Suprapubic skin (tissue), 4 donors: ENCODE data around the gene DEGS2. TPM values are rescaled to one million over a fixed set of nuclear protein-coding genes. Genes with fewer than 3 reads are reported as not detected.

Source experiments
- DNase-seq, 2 donors: peaks; one replicate each; pipeline ENCODE4 v3.0.0-alpha.2; 2019; ENCODE audit warnings: low spot score in 2 of 2
- H3K27ac ChIP-seq: fragments of 200-600 bp; sonication (generic); one replicate; pipeline ENCODE4 v1.5.1; 2019
- H3K27me3 ChIP-seq: fragments of 200-600 bp; sonication (generic); one replicate; pipeline ENCODE4 v1.5.1; 2019
- H3K36me3 ChIP-seq: fragments of 200-600 bp; sonication (generic); one replicate; pipeline ENCODE4 v1.5.1; 2019
- H3K4me1 ChIP-seq: fragments of 200-600 bp; sonication (generic); one replicate; pipeline ENCODE4 v1.5.1; 2019
- H3K4me3 ChIP-seq: fragments of 200-600 bp; sonication (generic); one replicate; pipeline ENCODE4 v1.5.1; 2019; ENCODE audit warnings: mild to moderate bottlenecking
- H3K9me3 ChIP-seq: fragments of 200-600 bp; sonication (generic); one replicate; pipeline ENCODE4 v1.5.1; 2019
- EP300 ChIP-seq: sonication (generic); formaldehyde crosslinking; IDR thresholded peaks from one replicate; pipeline ENCODE4 v1.6.1; 2017; ENCODE audit warnings: antibody characterized with exemption
- POLR2A ChIP-seq, 2 donors: fragments of 450-650 bp; IDR thresholded peaks; one replicate each; pipeline ENCODE4 v1.6.1; 2017; ENCODE audit warnings: antibody characterized with exemption in 2 of 2, mild to moderate bottlenecking in 2 of 2, moderate library complexity in 2 of 2
- POLR2AphosphoS5 ChIP-seq, 3 donors: sonication (generic); formaldehyde crosslinking; IDR thresholded peaks; one replicate each; pipeline ENCODE4 v1.6.1; 2017; ENCODE audit warnings: antibody characterized with exemption in 3 of 3
- WGBS: methylation state at CpG from one replicate; pipeline ENCODE4 v1.1.5; 2018; 5-methylcytosine and 5-hydroxymethylcytosine counted together
- total RNA-seq, 4 donors: library from RNA; depleted of rRNA; stranded (reverse); fragments of >200 nt; gene quantifications; one replicate each; pipeline ENCODE4 v1.1.0, GENCODE V29; 2016
- TF ChIP-seq, protein P1 (sequence below), 2 donors: fragments of 200-600 bp in 1 of 2; fragments of 450-650 bp in 1 of 2; sonication (generic) in 1 of 2; IDR thresholded peaks; one replicate each; pipeline ENCODE4 v1.5.1; 2016 to 2019; ENCODE audit warnings: antibody characterized with exemption in 2 of 2, mild to moderate bottlenecking in 1 of 2, moderate library complexity in 1 of 2

The DEGS2 gene
- total RNA-seq, 4 donors from 2014 or later: 78.9 to 130 (median 108) TPM

DNA sequence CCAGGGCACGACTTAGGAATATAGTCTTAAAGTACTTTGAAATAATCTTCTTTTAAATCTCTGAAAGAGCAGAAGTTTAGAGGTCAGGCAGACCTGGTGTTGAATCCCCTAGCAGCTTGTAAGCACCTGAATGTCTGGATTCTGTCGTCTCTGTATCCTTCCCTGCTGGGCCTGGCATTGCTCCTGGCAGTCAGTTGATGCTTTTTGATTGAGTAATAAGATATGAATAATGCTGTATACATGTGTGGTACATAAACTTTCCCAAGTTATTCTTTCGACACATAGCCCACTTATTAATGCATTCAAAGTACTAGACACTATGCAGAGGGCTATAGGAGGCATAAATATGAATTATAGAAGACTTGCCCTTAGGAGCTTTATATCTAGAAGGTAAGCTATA, 62.8 kb downstream of the DEGS2 start:
- peaks cover 15% of the 10 kb centered on the region for H3K36me3 ChIP-seq
- H3K27me3 ChIP-seq: no peaks in the 10 kb centered on the region
- no peak overlapping the region for H3K4me3 ChIP-seq
- 65% methylated on average over 3 of the region's 3 CpGs for WGBS
- H3K4me1 ChIP-seq: peaks cover 4% of the 10 kb centered on the region
- DNase-seq: no peak
- no peaks in the 10 kb centered on the region for H3K9me3 ChIP-seq
- no peak overlapping the region for H3K27ac ChIP-seq
- TF ChIP-seq, protein P1, sequence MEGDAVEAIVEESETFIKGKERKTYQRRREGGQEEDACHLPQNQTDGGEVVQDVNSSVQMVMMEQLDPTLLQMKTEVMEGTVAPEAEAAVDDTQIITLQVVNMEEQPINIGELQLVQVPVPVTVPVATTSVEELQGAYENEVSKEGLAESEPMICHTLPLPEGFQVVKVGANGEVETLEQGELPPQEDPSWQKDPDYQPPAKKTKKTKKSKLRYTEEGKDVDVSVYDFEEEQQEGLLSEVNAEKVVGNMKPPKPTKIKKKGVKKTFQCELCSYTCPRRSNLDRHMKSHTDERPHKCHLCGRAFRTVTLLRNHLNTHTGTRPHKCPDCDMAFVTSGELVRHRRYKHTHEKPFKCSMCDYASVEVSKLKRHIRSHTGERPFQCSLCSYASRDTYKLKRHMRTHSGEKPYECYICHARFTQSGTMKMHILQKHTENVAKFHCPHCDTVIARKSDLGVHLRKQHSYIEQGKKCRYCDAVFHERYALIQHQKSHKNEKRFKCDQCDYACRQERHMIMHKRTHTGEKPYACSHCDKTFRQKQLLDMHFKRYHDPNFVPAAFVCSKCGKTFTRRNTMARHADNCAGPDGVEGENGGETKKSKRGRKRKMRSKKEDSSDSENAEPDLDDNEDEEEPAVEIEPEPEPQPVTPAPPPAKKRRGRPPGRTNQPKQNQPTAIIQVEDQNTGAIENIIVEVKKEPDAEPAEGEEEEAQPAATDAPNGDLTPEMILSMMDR (IDR thresholded peaks at IDR 0.05): no peak
- no peak for TF ChIP-seq EP300
- no peak for TF ChIP-seq POLR2A (IDR thresholded peaks at IDR 0.05)
- no peak for TF ChIP-seq POLR2AphosphoS5 (IDR thresholded peaks at IDR 0.05)

Other genes starting within 250 kb of the DEGS2 start
- 10 to 100 TPM; 48.8 to 80.0 (median 61.4) TPM for gene EVL, start 94.2 kb downstream of the DEGS2 start, total RNA-seq
- gene YY1, start 79.5 kb upstream of the DEGS2 start, total RNA-seq: 10 to 100 TPM; 42.1 to 56.3 (median 48.9) TPM
- gene SLC25A29, start 146.8 kb upstream of the DEGS2 start, total RNA-seq: 100 to 1,000 TPM in 3 of 4 donors, 10 to 100 TPM in 1; 88.1 to 254 (median 120) TPM
- gene SLC25A47, start 163.7 kb upstream of the DEGS2 start, total RNA-seq: 1 to 10 TPM in 1 of 4 donors, under 1 TPM in 1, not detected in 2; 0.30 to 1.4 TPM
- gene WDR25, start 216.8 kb upstream of the DEGS2 start, total RNA-seq: 10 to 100 TPM in 2 of 4 donors, 1 to 10 TPM in 2; 7.4 to 16.0 (median 10.6) TPM